Testis (tissue), 2 donors: ENCODE results near the gene ZNF610.

Experiments
- POLR2A ChIP-seq: fragments of 450-650 bp; IDR thresholded peaks from one replicate; pipeline ENCODE4 v1.6.1; 2017; ENCODE audit warnings: antibody characterized with exemption, mild to moderate bottlenecking, moderate library complexity
- TF ChIP-seq, protein P1 (sequence below), 3 experiments: fragments of 450-650 bp in 2 of 3; fragments of 200-600 bp in 1 of 3; sonication (generic) in 1 of 3; IDR thresholded peaks; one replicate each; pipeline ENCODE4 v1.5.1; 2016 to 2019; ENCODE audit warnings: antibody characterized with exemption in 3 of 3, mild to moderate bottlenecking in 2 of 3, moderate library complexity in 1 of 3

DNA sequence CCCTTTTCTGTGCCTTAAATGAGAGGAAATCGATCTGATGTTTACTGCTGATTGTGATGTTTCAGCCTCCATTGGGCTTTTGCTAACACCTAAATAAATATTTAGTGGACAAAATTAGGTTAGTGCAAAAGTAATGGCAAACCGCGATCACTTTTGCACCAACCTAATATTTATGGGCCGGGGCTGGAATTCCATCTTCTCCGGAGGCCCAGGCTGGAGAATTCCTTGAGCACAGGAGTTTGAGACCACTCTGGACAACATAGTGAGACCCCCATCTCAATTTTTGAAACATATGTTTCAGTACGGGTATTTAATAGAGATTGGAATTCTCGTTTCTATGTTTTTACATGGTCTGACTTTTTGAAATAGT lies 34.3 kb downstream of the ZNF610 start:
- TF ChIP-seq, protein P1, sequence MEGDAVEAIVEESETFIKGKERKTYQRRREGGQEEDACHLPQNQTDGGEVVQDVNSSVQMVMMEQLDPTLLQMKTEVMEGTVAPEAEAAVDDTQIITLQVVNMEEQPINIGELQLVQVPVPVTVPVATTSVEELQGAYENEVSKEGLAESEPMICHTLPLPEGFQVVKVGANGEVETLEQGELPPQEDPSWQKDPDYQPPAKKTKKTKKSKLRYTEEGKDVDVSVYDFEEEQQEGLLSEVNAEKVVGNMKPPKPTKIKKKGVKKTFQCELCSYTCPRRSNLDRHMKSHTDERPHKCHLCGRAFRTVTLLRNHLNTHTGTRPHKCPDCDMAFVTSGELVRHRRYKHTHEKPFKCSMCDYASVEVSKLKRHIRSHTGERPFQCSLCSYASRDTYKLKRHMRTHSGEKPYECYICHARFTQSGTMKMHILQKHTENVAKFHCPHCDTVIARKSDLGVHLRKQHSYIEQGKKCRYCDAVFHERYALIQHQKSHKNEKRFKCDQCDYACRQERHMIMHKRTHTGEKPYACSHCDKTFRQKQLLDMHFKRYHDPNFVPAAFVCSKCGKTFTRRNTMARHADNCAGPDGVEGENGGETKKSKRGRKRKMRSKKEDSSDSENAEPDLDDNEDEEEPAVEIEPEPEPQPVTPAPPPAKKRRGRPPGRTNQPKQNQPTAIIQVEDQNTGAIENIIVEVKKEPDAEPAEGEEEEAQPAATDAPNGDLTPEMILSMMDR (IDR thresholded peaks at IDR 0.05), result no peak
- no peak for TF ChIP-seq POLR2A
